OCI-LY7 (cell line): ENCODE results near the gene MID1. TPM values are rescaled to one million over a fixed set of nuclear protein-coding genes. Genes with fewer than 3 reads are reported as not detected.

Experiments
- BruUV-seq: library from RNA; stranded (reverse); fragments of 400-500 nt; replicated peaks from 2 replicates; lab custom pipeline; 2021; lab: Mats Ljungman, UMichigan
- CTCF ChIA-PET: fragments of 300-600 bp; sonication (Branson Sonifier 250); formaldehyde crosslinking; loops from one replicate; lab custom pipeline; 2022; ENCODE audit warnings: antibody characterized with exemption; ENCODE audit not compliant: unreplicated experiment; lab: Charles Lee
- POLR2A ChIA-PET: fragments of 300-600 bp; sonication (Branson Sonifier 250); formaldehyde crosslinking; loops from one replicate; lab custom pipeline; 2022; ENCODE audit warnings: antibody characterized with exemption; lab: Charles Lee
- DNase-seq: peaks from one replicate; pipeline ENCODE4 v3.0.0-alpha.2; 2015; ENCODE audit warnings: low spot score
- H2AFZ ChIP-seq: fragments of 200-600 bp; sonication (generic), shearing (Covaris generic); 2 replicates; pipeline ENCODE4 v1.6.1; 2014; ENCODE audit warnings: mild to moderate bottlenecking, antibody characterized with exemption, low read length, moderate library complexity
- H3K27ac ChIP-seq: fragments of 200-600 bp; sonication (generic); 2 replicates; pipeline ENCODE4 v1.5.1; 2014; ENCODE audit warnings: mixed run types, low read depth, mild to moderate bottlenecking, moderate library complexity, low read length, inconsistent platforms; ENCODE audit not compliant: poor library complexity, severe bottlenecking
- H3K36me3 ChIP-seq: fragments of 200-600 bp; sonication (generic); 2 replicates; pipeline ENCODE4 v1.6.1; 2014; ENCODE audit warnings: mild to moderate bottlenecking, antibody characterized with exemption, low read length, moderate library complexity, mixed read lengths; ENCODE audit not compliant: insufficient read depth
- H3K4me1 ChIP-seq: fragments of 200-600 bp; sonication (generic); 2 replicates; pipeline ENCODE4 v1.5.1; 2014; ENCODE audit warnings: mild to moderate bottlenecking, low read length; ENCODE audit not compliant: insufficient read depth, poor library complexity, severe bottlenecking
- H3K4me2 ChIP-seq: fragments of 200-600 bp; sonication (generic); 2 replicates; pipeline ENCODE4 v1.6.1; 2014; ENCODE audit warnings: mild to moderate bottlenecking, low read length
- H3K4me3 ChIP-seq: fragments of 200-600 bp; sonication (generic); 2 replicates; pipeline ENCODE4 v1.5.1; 2014; ENCODE audit warnings: mild to moderate bottlenecking, low read depth, low read length; ENCODE audit not compliant: poor library complexity, severe bottlenecking
- H3K79me2 ChIP-seq: fragments of 200-600 bp; sonication (generic); 2 replicates; pipeline ENCODE4 v1.6.1; 2016; ENCODE audit warnings: low read depth, mild to moderate bottlenecking, low read length, moderate library complexity, mixed read lengths; ENCODE audit not compliant: insufficient read depth
- H3K9me2 ChIP-seq: fragments of 200-600 bp; sonication (generic); 2 replicates; pipeline ENCODE4 v1.6.1; 2016; ENCODE audit warnings: mild to moderate bottlenecking, low read length, mixed read lengths; ENCODE audit not compliant: insufficient read depth
- H3K9me3 ChIP-seq: fragments of 200-600 bp; sonication (generic); 2 replicates; pipeline ENCODE4 v1.6.1; 2014; ENCODE audit warnings: mild to moderate bottlenecking, mixed run types, low read length, mixed read lengths
- H4K20me1 ChIP-seq: fragments of 200-600 bp; sonication (generic); 2 replicates; pipeline ENCODE4 v1.6.1; 2014; ENCODE audit warnings: mild to moderate bottlenecking, antibody characterized with exemption, low read length, moderate library complexity, mixed read lengths; ENCODE audit not compliant: insufficient read depth
- EZH2phosphoT487 ChIP-seq: fragments of 200-600 bp; sonication (generic); IDR thresholded peaks from 2 replicates; pipeline ENCODE4 v1.6.1; 2018; ENCODE audit warnings: low read depth, borderline replicate concordance, mild to moderate bottlenecking, mixed run types, antibody characterized with exemption, low read length, moderate library complexity, mixed read lengths
- intact Hi-C: fragments of 100-400 bp; cut with micrococcal nuclease; formaldehyde crosslinking; loops from one replicate; pipeline ENCODE4 v1.10.0; 2022; ENCODE audit not compliant: unreplicated experiment
- total RNA-seq, 2 experiments: library from RNA; depleted of rRNA in 1 of 2; stranded (reverse); fragments of >200 nt in 1 of 2; shearing (Covaris generic) in 1 of 2; gene quantifications; 2 replicates each; pipeline ENCODE4 v1.2.3, GENCODE V29; 2014 to 2022
- TF ChIP-seq, protein P1 (sequence below): fragments of 200-600 bp; sonication (generic); conservative IDR thresholded peaks from 2 replicates; pipeline ENCODE4 v1.5.1; 2014; ENCODE audit warnings: mild to moderate bottlenecking, antibody characterized with exemption, low read length, moderate library complexity, mixed read lengths

Gene MID1
- total RNA-seq, 2 experiments from 2014 or later, result 0.76 to 1.0 TPM

- H2AFZ ChIP-seq, result no peak overlapping the region
- ChIA-PET POLR2A (no interaction called here), CTCF (no interaction called here)
- no peak overlapping the region for H3K4me3 ChIP-seq
- H3K9me3 ChIP-seq, result no peaks in the 10 kb centered on the region
- no peak overlapping the region for H3K4me2 ChIP-seq
- no peaks in the 10 kb centered on the region for H3K79me2 ChIP-seq
- no peaks in the 10 kb centered on the region for H3K9me2 ChIP-seq
- intact Hi-C loops, result no loop called here
- no TSS peak for BruUV-seq
- TF ChIP-seq, protein P1, sequence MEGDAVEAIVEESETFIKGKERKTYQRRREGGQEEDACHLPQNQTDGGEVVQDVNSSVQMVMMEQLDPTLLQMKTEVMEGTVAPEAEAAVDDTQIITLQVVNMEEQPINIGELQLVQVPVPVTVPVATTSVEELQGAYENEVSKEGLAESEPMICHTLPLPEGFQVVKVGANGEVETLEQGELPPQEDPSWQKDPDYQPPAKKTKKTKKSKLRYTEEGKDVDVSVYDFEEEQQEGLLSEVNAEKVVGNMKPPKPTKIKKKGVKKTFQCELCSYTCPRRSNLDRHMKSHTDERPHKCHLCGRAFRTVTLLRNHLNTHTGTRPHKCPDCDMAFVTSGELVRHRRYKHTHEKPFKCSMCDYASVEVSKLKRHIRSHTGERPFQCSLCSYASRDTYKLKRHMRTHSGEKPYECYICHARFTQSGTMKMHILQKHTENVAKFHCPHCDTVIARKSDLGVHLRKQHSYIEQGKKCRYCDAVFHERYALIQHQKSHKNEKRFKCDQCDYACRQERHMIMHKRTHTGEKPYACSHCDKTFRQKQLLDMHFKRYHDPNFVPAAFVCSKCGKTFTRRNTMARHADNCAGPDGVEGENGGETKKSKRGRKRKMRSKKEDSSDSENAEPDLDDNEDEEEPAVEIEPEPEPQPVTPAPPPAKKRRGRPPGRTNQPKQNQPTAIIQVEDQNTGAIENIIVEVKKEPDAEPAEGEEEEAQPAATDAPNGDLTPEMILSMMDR, result no peak
- TF ChIP-seq EZH2phosphoT487, result no peak
- no peak overlapping the region for H3K27ac ChIP-seq
- no peaks in the 10 kb centered on the region for H4K20me1 ChIP-seq
- H3K36me3 ChIP-seq, result no peaks in the 10 kb centered on the region
- no peak for DNase-seq
- no peaks in the 10 kb centered on the region for H3K4me1 ChIP-seq
These were observed 117.4 kb downstream of the MID1 start for GRCh38 chrX:10502961-10503360.

DNA sequence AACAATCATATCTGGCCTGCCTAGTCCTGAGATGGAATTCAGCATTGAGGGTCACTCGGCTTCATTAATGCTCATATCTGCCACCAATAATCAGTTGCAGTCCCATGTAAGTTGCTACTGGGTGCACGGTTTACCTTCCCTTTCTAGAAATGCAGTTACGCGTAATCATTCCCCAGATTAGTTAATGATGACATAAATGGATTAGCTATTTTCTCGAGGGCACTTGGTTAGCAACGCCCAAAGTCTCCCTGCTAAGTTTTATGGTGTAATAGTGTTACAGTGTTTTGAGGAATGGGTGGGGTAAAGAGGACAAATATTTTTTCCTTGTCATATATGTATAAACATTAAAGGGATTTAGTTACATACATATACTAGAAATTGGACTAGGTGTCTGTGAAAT, 118.8 kb downstream of the MID1 start:
- ChIA-PET POLR2A (no interaction called here), CTCF (no interaction called here)
- no peaks in the 10 kb centered on the region for H3K36me3 ChIP-seq
- intact Hi-C loops, result no loop called here
- H3K4me3 ChIP-seq, result no peak overlapping the region
- H3K27ac ChIP-seq, result no peak overlapping the region
- no peaks in the 10 kb centered on the region for H3K79me2 ChIP-seq
- no TSS peak for BruUV-seq
- no peak overlapping the region for H2AFZ ChIP-seq
- H3K4me1 ChIP-seq, result no peaks in the 10 kb centered on the region
- no peak for TF ChIP-seq EZH2phosphoT487
- TF ChIP-seq, protein P1, result no peak
- no peaks in the 10 kb centered on the region for H3K9me2 ChIP-seq
- H4K20me1 ChIP-seq, result no peaks in the 10 kb centered on the region
- H3K4me2 ChIP-seq, result no peak overlapping the region
- DNase-seq, result no peak
- no peaks in the 10 kb centered on the region for H3K9me3 ChIP-seq

DNA sequence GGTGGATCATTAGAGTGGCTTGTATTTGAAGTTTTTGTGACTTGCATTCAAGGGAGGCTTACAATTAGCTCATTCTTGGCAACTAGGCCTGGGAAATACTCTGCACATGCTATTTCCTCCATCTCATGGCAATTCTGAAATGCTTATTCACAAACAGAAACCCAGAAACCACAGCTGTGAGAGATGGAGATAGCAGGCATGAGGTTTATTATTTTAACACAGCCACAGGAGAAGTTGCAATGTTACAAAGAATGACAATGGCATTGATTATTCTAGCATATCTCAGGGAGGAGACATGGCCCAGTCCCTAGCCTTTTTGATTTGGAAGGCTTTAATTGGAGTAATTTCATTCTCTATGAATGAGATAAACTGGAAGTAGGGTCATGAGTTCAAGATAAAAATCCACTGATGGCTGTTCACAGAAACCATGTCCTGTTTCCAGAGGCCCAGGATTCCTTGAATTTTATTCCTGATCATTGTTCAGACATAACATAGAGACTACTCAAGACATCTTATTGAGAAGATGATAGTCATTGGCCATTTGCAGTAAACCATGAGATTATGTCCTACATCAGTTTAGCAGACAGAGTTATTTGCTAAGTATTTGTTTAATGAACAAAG, 123.9 kb downstream of the MID1 start:
- H2AFZ ChIP-seq, result no peak overlapping the region
- BruUV-seq, result no TSS peak
- CTCF ChIA-PET, result no interaction called here
- no peaks in the 10 kb centered on the region for H3K36me3 ChIP-seq
- no peak for DNase-seq
- H3K79me2 ChIP-seq, result no peaks in the 10 kb centered on the region
- no peaks in the 10 kb centered on the region for H3K9me3 ChIP-seq
- H3K4me3 ChIP-seq, result no peak overlapping the region
- H3K9me2 ChIP-seq, result no peaks in the 10 kb centered on the region
- intact Hi-C loops, result no loop called here
- no peaks in the 10 kb centered on the region for H3K4me1 ChIP-seq
- no peak for TF ChIP-seq EZH2phosphoT487
- TF ChIP-seq, protein P1, result no peak
- no peak overlapping the region for H3K4me2 ChIP-seq
- H3K27ac ChIP-seq, result no peak overlapping the region
- POLR2A ChIA-PET, result no interaction called here
- H4K20me1 ChIP-seq, result no peaks in the 10 kb centered on the region
